GM13976 (cell line): ENCODE results near the gene RIMS3.

Experiments used
- DNase-seq: peaks from one replicate; pipeline ENCODE4 v3.0.0; 2012; ENCODE audit warnings: low spot score
- CTCF ChIP-seq: IDR thresholded peaks from 2 replicates; pipeline ENCODE4 v1.5.1; 2012; ENCODE audit warnings: borderline replicate concordance, mild to moderate bottlenecking; ENCODE audit not compliant: insufficient read depth; ENCODE audit errors: extremely low read depth, missing control alignments, control extremely low read depth
- in situ Hi-C: fragments of 300-500 bp; cut with MboI; formaldehyde crosslinking; loops from one replicate; pipeline ENCODE4 v1.12.0; 2022; ENCODE audit warnings: low sequenced_read_pairs, mixed read lengths, inconsistent platforms; ENCODE audit not compliant: unreplicated experiment

The RIMS3 gene

GRCh38 chr1:40638097-40639036, 27.1 kb downstream of the RIMS3 start:
- TF ChIP-seq CTCF: no peak
- in situ Hi-C loops: no loop called here
- no peak for DNase-seq

- in situ Hi-C loops: no loop called here
- TF ChIP-seq CTCF: no peak
Measured at GRCh38 chr1:40637470-40638007, 27.9 kb downstream of the RIMS3 start.

GRCh38 chr1:40636777-40637176, 28.7 kb downstream of the RIMS3 start:
- in situ Hi-C loops: no loop called here
- DNase-seq: no peak
- no peak for TF ChIP-seq CTCF

More at GRCh38 chr1:40637470-40638007, 27.9 kb downstream of the RIMS3 start:
- DNase-seq: no peak

- no peak for TF ChIP-seq CTCF
- DNase-seq: no peak
- in situ Hi-C loops: no loop called here
Measured at GRCh38 chr1:40635763-40636500, 29.6 kb downstream of the RIMS3 start.

GRCh38 chr1:40634901-40635655, 30.4 kb downstream of the RIMS3 start:
- in situ Hi-C loops: no loop called here
- no peak for DNase-seq

More at GRCh38 chr1:40634901-40635655, 30.4 kb downstream of the RIMS3 start:
- TF ChIP-seq CTCF: no peak
